Mammary epithelial cell (primary cell): ENCODE data around the gene TCF12.

Experiments
- EZH2 ChIP-seq: IDR thresholded peaks from 2 replicates; pipeline ENCODE4 v1.6.1; 2012; ENCODE audit warnings: low read length, inconsistent platforms, borderline replicate concordance
- TF ChIP-seq, protein P1 (sequence below), 2 donors: IDR thresholded peaks in 1 of 2; conservative IDR thresholded peaks in 1 of 2; 2 replicates each; pipeline ENCODE4 v1.5.1; 2011 to 2012; ENCODE audit warnings: inconsistent platforms in 2 of 2, low read length in 2 of 2, mild to moderate bottlenecking in 2 of 2, control low read depth in 1 of 2, low read depth in 1 of 2; ENCODE audit not compliant: insufficient read depth in 1 of 2; ENCODE audit errors: extremely low read depth in 1 of 2

DNA sequence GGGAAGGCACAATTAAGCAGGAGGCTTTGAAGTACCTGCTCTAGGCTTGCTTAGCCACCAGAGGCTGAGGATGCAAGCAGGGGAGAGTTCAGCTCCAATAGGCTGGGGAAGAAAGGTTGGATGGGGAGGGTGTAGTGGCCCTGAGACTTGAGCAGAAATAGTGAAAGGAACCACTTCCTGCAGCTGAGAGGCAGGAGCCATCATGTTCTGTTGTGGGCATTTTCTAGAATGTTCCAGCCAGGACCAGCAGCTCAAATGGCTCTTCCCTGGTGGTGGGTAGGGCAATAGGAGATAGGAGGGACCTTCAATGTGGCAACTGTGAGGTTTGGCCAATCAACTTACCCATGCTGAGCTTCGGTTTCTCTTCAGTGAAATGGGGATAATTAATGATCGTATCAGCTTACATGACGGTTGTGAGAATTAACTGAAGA, 378.7 kb downstream of the TCF12 start:
- no peak for TF ChIP-seq EZH2
- TF ChIP-seq, protein P1, sequence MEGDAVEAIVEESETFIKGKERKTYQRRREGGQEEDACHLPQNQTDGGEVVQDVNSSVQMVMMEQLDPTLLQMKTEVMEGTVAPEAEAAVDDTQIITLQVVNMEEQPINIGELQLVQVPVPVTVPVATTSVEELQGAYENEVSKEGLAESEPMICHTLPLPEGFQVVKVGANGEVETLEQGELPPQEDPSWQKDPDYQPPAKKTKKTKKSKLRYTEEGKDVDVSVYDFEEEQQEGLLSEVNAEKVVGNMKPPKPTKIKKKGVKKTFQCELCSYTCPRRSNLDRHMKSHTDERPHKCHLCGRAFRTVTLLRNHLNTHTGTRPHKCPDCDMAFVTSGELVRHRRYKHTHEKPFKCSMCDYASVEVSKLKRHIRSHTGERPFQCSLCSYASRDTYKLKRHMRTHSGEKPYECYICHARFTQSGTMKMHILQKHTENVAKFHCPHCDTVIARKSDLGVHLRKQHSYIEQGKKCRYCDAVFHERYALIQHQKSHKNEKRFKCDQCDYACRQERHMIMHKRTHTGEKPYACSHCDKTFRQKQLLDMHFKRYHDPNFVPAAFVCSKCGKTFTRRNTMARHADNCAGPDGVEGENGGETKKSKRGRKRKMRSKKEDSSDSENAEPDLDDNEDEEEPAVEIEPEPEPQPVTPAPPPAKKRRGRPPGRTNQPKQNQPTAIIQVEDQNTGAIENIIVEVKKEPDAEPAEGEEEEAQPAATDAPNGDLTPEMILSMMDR (conservative IDR thresholded peaks at IDR 0.05 in 1 of 2, IDR thresholded peaks at IDR 0.05 in 1 of 2; ENCODE audit: extremely low read depth in 1 of 2, insufficient read depth in 1 of 2, low read depth in 1 of 2, low read length in 2 of 2) = no peak
